Measurements from ENCODE around the gene MAGI1. TPM values are rescaled to one million over a fixed set of nuclear protein-coding genes. Genes with fewer than 3 reads are reported as not detected.

The MAGI1 gene
- total RNA-seq, 2 donors from 2014 or later = 23.4 to 41.4 TPM

DNA sequence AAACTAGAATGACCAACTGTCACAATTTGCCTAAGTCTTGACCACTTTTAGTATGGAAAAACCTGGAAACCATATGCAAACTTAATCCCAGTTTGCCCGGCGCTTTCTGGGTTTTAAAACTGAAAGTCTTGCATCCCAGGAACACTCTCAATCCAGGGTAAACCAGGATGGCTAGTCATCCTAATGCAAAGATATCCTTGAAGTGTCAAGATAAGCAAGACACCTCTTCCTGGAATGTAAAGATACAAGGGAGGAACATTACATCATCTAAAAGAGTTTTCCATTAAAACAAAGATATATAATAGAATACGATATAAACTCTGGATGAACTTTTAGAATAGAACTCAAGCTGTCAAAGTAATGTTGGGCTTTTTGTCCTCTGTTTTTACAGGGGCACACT is 188.5 kb downstream of the MAGI1 start:
- Histone ChIP-seq H3K4me1 (no peaks in the 10 kb centered on the region), H3K27ac (no peak overlapping the region), H3K9ac (ENCODE audit: low read depth in 2 of 2, low read length in 2 of 2) (no peak overlapping the region), H3K4me3 (no peak overlapping the region), H3K36me3 (no peaks in the 10 kb centered on the region), H3K27me3 (no peaks in the 10 kb centered on the region), H3K9me3 (no peaks in the 10 kb centered on the region)
- intact Hi-C loops (cut with DNase I) = no loop called here
- TF ChIP-seq, protein P1, sequence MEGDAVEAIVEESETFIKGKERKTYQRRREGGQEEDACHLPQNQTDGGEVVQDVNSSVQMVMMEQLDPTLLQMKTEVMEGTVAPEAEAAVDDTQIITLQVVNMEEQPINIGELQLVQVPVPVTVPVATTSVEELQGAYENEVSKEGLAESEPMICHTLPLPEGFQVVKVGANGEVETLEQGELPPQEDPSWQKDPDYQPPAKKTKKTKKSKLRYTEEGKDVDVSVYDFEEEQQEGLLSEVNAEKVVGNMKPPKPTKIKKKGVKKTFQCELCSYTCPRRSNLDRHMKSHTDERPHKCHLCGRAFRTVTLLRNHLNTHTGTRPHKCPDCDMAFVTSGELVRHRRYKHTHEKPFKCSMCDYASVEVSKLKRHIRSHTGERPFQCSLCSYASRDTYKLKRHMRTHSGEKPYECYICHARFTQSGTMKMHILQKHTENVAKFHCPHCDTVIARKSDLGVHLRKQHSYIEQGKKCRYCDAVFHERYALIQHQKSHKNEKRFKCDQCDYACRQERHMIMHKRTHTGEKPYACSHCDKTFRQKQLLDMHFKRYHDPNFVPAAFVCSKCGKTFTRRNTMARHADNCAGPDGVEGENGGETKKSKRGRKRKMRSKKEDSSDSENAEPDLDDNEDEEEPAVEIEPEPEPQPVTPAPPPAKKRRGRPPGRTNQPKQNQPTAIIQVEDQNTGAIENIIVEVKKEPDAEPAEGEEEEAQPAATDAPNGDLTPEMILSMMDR (IDR thresholded peaks at IDR 0.05) = no peak
- DNase-seq = no peak

DNA sequence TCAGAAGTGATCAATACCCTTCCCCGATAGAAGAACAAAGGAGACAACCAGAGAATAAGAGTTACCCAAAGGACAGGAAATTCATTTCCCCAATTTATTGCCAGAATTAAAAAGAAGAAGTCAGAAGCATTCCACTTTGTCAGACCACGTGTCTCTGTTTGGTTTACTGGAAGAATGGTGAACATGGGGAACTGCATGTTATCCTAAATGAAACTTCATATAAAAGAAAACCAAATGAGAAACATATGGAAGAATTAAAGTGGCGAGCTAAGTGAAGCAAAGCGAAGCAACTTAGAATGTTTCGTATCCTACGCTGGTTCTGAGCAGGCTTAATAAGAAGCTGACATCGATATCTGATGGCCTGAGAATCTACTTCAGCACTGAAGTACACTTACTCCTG is 190.7 kb downstream of the MAGI1 start:
- Histone ChIP-seq H3K27me3 (no peaks in the 10 kb centered on the region), H3K4me3 (no peak overlapping the region), H3K9ac (ENCODE audit: low read depth in 2 of 2, low read length in 2 of 2) (no peak overlapping the region), H3K4me1 (no peaks in the 10 kb centered on the region), H3K9me3 (no peaks in the 10 kb centered on the region), H3K27ac (no peak overlapping the region), H3K36me3 (no peaks in the 10 kb centered on the region)
- TF ChIP-seq, protein P1 (IDR thresholded peaks at IDR 0.05) = no peak
- intact Hi-C loops (cut with DNase I) = no loop called here
- DNase-seq = no peak

DNA sequence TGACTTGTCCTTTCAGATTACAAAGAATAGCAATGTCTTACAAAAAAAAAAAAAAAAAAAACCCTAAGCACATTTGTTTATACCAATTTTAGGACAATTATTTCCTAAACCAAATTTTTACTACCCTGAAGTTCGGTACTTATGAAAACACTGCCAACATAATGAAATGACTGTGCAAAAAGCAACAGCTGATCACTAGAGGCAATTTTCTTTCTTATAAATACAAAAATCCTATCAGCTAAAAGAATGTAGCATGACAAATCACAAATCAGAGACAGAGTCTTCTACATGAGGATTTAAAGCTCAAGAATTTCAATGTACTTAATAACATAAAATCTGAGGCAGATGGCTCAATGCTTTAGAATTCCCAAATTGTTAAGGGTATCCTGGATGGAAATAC is 191.8 kb downstream of the MAGI1 start:
- TF ChIP-seq, protein P1 (IDR thresholded peaks at IDR 0.05) = no peak
- Histone ChIP-seq H3K9me3 (no peaks in the 10 kb centered on the region), H3K4me1 (no peaks in the 10 kb centered on the region), H3K9ac (ENCODE audit: low read depth in 2 of 2, low read length in 2 of 2) (no peak overlapping the region), H3K4me3 (no peak overlapping the region), H3K27ac (no peak overlapping the region), H3K36me3 (no peaks in the 10 kb centered on the region), H3K27me3 (no peaks in the 10 kb centered on the region)
- no peak for DNase-seq
- intact Hi-C loops (cut with DNase I) = no loop called here

DNA sequence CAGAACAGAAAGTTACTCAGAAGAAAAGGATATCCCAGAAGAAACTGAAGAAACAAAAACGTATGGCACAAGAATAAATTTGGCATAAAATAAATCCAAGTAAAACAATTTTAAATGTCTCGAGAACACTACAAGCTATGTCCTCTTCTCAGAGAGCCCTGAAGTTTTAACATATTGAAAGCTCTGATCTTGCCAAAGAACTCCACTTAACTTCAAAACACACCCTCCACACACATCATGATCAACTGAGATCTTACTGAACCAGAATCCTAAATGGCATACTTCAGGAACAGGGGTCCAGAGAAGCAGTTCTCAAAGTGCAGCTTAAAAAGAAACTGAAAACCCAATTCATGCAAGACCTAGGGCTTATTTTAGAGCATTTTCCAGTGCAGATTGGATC is 194.3 kb downstream of the MAGI1 start:
- TF ChIP-seq, protein P1 (IDR thresholded peaks at IDR 0.05) = no peak

DNA sequence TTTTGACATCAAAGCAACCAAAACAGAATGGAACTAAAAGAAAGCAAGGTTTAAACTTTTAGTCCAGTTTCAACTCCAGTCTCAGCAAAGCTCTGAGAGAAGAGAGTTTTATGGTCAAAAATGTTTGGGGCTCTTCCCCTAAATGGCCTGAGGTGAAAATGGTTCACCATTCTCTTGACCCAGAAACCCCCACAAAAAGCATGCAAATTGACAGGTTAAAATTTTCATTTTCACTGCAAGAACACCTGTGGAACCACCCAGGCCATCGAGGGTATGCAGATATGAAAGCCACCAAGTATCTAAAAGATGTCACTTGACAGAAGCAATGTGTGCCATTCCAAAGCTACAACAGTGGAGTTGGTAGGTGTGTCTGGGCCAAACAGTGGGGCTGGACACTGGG is 195.0 kb downstream of the MAGI1 start:
- intact Hi-C loops (cut with DNase I) = no loop called here
- H3K27ac ChIP-seq = no peak overlapping the region

More for the DNA sequence above, 194.3 kb downstream of the MAGI1 start:
- Histone ChIP-seq H3K36me3 (no peaks in the 10 kb centered on the region), H3K4me1 (no peaks in the 10 kb centered on the region), H3K27me3 (no peaks in the 10 kb centered on the region), H3K4me3 (no peak overlapping the region), H3K9me3 (no peaks in the 10 kb centered on the region), H3K9ac (ENCODE audit: low read depth in 2 of 2, low read length in 2 of 2) (no peak overlapping the region), H3K27ac (no peak overlapping the region)
- no peak for DNase-seq
- intact Hi-C loops (cut with DNase I) = no loop called here

More for the DNA sequence above, 195.0 kb downstream of the MAGI1 start:
- Histone ChIP-seq H3K27me3 (no peaks in the 10 kb centered on the region), H3K9me3 (no peaks in the 10 kb centered on the region), H3K4me1 (no peaks in the 10 kb centered on the region), H3K36me3 (no peaks in the 10 kb centered on the region), H3K9ac (ENCODE audit: low read depth in 2 of 2, low read length in 2 of 2) (no peak overlapping the region), H3K4me3 (no peak overlapping the region)
- no peak for DNase-seq
- TF ChIP-seq, protein P1 (IDR thresholded peaks at IDR 0.05) = no peak

Data from colonic mucosa (tissue), 4 donors.